Esophagus mucosa (tissue), 1 donor: ENCODE results near the gene LHX4. TPM values are rescaled to one million over a fixed set of nuclear protein-coding genes. Genes with fewer than 3 reads are reported as not detected.

Source experiments
- ATAC-seq: fragments of 200-7000 bp; cut with Tn5 transposase; one replicate; pipeline ENCODE4 v1.9.1; 2020
- total RNA-seq: library from RNA; stranded (reverse); gene quantifications from one replicate; pipeline ENCODE4 v1.2.4, GENCODE V29; 2023
- donor health status: DM: yes; HTN: yes; CAD: no.

The LHX4 gene
- total RNA-seq, 1 donor from 2014 or later, result 0.08 TPM

DNA sequence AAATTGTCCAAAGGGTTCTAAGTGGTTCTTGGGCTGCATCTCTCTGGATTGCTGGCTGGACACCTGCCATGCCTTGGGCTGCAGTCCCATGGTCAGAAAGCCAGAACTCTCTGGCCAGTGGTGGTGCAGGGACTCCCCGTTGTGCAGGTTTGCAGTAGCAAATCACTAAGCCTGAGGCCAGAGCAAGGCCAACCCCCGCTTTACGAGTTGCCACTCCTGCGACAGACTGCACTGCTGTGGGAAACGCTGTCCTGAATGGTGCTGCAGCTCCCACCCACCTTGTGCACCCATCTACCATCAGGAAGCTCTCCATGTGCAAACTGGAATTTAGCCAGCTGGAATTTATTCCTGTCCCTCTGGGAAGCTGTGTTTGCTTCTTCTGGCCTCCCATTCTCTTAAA lies 45.7 kb downstream of the LHX4 start:
- ATAC-seq, result no peak

DNA sequence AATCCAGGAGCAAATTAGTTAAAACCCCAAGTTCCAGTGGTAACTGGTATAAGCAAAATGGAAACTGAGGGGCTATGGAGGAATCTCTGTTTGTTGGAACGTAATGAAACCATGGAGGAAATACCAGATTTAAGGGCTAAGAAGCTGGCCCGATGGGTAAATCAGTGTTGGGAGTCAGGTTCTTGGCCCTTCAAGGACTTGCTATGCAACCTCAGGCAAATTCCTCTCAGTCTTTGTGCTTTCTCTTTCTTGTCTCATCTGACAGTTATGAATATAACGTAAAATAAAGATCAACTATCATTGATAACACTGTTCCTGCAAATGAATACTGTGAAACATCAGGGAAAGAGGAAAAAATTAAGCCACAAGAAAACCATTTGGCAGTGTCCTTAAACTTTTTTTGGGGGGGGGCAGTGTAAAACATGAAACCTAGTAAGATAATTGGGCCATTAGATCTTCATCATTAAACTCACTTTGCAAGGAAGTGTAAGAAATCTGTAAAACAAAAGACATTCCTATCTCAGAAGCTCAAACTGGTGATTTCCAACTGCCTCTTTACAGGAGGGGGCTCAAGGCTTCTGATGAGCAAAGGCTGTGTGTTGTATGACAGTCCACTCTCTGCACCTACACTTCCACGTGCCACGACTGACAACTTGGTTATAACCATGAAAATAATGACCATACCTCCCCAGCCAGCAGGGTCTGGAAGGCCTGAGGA lies 47.6 kb downstream of the LHX4 start:
- ATAC-seq, result no peak

DNA sequence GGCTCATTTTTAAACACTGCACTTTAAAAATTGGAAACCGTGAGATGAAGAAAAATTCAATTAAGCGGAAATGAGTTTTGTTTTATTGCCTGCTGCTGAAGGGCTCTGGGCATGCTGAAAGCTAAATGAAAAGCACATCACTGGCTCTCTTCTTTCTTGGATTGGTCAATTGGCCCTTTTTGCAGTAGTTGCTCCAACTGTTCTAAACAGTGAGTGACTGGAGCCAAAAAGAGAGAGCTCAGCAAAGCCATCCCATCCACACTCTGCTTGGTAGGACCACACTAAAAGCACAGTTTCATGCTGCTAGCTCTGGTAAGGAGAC lies 48.1 kb downstream of the LHX4 start:
- no peak for ATAC-seq

DNA sequence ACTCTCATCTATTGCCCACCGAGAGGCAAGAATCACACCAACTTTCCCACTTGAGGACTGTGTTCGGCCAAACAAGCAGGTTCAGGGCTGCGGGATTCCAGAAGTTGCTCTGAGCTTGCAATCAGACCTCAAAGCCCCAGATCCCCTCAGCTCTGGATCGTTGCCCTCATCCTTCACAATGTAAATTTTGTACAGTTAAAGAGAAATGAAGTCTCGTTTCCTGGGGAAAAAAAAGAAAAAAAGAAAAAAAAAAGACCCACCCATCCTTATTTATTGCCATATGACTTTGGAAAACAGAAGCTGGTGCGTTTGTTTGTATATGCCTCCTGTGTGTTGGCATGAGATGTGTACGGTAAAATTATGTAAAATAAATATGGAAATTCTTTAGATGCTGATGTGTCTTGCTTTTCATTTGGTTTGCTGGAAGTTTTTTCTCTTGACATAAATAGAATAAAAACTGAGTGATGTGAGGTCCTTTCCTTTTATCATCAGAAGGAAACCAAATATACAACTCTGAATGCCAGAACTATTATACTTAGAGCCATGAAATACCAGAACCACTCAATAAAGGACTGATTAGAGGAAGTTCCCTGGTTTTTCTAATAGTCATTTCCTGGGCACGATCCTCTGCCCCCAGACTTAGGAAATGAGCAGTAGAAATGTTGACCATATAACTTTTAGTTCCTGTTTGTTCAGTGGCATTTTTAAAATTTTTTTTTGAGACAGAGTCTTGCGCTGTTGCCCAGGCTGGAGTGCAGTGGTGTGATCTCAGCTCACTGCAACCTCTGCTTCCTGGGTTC lies 48.7 kb downstream of the LHX4 start:
- ATAC-seq, result no peak

DNA sequence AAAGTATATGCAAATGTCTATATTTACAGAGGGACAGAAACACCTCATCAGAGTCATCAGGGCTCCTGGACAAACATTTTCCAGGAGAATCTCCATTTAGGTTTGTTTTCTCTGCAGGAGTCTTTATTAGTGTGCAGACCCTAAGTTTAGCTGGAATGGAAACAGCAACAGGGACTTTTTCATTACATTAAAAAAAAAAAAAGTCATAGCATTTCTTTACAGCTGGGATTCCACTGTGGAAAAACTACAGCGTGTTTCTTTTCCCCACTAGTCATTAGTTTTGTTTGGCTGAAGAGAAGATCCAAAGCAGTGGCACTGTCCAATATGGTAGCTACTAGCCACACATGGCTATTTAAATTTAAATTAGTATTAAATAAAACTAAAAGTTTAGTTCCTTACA lies 49.6 kb downstream of the LHX4 start:
- ATAC-seq, result no peak

DNA sequence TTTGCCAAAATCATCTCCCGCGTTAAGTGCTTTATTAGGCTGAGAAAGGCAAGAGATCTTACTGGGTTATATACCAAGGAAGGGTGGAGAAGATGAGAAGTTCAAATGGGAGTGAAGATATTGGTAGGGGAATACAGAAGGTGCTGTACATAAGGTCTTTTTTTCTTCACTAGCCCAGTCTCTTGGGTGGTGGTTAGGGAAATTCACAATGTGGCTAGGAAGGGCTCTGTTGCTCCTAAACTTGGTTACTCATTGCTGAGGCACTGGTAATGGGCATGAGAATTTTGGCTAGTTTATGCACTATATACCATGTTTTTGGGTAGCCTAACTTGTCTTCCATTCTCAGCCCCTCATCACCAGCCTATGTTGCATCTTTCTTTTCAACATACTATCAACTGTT lies 50.6 kb downstream of the LHX4 start:
- no peak for ATAC-seq

DNA sequence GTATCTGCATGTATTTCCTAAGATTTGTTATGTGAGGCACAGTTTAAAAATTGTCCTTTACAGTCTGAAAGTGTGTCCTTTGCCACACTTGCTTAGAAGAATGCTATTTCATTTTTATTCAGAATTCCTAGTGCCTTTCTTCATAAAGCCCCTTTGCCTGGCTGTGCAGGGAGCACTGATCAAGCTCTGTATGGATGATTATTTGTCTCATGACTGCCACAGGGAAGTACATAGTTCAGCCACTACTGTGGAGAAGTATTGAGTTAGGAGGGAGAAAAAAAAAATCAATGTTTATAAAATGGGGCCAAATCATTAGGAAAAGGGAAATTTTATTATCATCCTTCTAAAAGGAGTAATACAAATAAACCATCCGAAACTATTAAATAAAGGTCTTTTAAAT lies 51.4 kb downstream of the LHX4 start:
- no peak for ATAC-seq

DNA sequence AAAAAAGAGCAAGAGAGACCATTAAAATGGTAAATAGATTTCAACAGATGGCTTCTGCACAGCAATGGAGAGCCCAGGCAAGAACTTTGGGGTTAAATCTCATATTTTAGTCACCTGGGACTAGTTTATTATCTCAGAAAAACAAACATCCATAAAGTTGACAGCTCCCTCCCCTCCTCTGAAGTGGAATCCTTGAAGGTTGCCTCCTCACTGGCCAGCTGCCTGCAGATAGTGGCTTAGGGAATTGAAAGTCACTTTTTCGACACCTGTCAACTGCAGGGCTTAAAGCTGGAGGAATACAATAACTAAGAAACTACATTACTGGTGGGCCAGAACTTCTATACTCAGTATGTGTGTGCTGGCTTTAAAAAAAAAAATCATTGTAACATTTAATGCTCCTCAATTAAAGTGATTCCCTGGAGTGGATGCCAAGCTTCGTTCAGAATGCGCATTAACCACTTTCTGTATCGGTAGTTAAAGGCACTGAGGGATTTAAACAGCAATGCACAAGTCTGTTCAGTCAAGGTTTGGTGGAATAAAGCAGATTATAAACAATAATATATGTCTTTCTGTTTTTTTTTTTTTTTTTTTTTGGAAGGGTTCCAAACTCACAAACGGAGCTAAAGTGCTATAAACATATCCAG lies 52.5 kb downstream of the LHX4 start:
- no peak for ATAC-seq

DNA sequence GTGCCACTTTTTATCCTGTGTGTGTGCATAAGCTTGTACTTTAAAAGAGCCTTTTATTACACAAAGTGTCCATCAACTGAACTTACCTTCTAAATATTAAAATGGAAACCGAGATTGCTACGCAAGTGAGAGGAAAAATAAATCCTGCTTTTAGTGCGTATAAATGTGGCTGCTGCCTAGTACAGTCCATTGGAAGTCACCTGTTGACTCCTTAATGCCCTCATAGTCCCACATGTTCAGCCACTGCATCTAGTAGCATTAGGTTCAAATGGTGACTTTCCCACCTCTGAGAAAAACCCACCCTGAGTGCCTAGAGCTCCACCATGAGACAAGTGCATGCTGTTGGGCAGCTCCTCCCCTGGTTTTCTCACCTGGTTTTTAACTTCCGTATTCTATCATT lies 53.0 kb downstream of the LHX4 start:
- no peak for ATAC-seq

DNA sequence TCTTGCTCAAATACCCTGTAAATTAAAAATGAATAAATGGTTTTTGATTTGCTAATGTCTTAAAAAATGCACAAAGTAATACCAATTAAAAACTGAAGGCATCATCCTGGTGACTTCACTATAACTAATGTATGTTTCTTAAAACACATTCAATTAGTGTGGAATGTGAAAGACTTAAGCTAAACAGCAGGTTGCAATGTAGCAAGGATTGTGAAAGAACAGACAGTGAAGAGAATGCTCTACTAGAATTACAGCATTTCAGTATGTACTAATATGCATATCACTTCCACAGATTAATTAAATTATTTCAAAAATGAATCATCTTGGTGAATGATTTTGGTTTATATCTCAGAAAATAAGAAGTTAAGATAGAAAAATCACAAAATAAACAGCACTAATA lies 56.4 kb downstream of the LHX4 start:
- ATAC-seq, result no peak

DNA sequence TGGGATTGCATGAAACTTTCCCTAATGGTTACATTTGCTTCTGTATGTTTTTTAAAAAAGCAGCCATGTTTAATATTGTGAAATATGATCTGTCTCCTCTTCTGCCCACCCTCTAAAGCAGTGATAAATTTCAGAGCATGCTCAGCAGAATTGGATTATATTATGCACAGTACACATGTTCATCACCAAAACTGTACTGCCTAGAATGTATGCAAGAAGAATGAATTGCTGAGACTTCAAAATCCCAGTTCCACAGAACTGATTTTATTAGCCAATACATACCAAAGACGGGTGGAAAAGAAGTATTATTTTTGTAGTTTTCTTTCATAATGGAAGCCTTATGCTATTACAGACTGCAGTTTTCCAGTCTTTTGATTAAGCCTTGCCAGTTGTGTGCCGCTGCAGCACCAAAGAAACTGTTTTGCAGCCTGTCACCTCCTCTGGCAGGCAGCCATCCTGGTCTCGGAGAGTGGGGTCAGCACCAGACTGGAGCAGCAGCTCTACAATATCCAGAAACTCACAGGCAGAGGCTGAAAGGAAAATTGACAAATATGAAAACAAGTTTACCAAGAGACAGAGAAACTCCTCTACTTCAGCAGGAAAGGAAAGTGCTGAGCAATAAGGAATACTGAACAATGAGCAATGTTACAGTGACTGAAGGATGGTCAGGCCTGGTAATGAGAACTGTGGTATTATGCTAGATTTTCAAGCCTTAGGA lies 58.1 kb downstream of the LHX4 start:
- no peak for ATAC-seq

DNA sequence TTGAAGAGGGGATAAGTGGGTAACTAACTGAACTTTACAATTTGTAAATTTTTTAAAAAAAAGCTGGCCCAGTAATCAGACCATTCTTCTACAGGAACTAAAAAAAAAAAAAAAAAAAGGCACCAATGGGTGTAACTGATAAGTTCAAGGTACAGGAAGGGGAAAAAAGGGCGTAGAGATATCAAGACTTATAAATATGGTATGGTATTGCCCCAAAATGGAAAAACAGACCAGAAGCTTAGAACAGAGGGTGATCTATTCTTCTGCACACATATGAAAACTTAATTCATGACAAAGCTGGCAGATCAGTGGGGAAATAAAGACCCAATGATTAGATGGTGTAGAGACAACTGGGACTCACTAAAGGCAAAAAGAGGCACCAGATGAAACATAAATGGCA lies 58.9 kb downstream of the LHX4 start:
- ATAC-seq, result no peak

DNA sequence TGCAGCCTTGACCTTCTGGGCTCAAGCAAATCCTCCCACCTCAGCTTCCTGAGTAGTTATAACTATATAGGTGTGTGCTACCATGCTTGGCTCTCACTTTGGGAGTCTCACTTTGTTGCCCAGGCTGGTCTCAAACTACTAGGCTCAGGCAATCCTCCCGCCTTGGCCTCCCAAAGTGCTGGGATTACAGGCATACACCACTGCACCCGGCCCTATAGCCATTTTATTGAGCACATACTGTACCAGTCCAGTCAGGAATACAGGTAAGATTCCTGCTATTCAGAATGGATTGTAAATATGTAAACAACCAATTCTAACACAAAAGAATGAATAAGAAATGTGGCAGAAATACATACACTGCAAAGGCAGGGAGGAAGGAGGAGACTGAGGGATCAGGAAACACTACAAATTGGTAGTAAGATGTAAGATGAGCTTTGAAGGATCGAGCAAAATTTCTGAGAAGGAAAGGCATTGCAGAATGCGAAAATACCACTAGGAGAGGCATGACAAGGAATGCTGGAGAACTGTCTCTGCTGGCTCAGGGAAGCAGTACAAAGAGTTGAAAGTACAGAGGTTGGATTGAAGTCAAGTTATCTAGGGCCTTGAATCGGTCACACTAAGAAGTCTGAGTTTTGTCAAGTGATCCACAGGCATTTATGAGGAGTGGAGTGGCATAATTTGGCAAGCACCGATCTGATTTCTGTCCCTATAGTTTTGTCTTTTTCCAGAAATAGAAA lies 60.4 kb downstream of the LHX4 start:
- no peak for ATAC-seq

DNA sequence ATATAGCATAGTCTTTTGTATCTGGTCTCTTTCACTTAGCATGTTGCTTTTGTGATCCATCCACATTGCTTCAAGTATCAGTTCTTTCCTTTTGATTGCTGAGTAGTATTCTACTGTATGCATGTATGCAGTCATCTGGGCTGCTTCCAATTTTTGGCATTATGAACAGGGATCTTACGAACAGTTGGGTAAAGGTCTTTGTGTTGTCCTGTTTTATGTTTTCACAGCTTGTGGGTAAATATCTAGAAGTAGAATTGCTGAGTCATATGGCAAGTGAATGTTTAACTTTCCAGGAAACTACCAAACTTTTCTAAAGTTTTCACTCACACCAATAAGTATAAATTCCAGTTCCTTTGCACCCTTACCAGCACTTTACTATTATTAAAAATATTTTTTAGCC lies 60.9 kb downstream of the LHX4 start:
- no peak for ATAC-seq

DNA sequence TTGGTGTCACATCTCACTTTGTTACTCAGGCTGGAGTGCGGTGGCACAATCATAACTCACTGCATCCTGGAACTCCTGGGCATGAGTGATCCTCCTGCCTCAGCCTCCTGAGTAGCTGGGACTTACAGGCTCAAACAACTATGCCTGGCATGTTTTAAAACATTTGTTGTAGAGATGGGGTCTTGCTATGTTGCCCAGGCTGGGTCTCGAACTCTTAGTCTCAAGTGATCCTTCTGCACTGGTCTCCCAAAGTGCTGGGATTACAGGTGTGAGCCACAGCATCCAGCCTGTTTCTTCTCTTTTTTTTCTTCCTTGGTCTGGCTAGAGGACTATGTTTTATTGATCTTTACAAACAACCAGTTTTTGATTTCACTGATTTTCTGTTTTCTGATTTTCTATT lies 64.6 kb downstream of the LHX4 start:
- no peak for ATAC-seq

DNA sequence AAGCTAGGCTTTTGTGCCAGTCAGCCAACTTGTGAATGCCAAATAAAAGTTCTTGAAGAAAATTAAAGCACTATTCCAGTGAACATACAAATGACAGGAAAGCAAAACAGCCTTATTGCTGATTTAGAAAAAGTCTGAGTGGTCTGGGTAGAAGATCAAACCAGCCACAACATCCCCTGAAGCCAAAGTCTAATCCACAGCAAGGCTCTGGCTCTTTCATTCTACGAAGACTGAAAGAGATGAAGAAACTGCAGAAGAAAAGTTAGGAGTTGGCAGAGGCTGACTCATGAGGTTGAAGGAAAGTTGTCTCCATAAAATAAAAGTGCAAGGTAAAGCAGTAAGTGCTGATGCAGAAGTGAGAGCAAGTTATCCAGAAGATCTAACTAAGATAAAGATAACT lies 65.9 kb downstream of the LHX4 start:
- ATAC-seq, result no peak

DNA sequence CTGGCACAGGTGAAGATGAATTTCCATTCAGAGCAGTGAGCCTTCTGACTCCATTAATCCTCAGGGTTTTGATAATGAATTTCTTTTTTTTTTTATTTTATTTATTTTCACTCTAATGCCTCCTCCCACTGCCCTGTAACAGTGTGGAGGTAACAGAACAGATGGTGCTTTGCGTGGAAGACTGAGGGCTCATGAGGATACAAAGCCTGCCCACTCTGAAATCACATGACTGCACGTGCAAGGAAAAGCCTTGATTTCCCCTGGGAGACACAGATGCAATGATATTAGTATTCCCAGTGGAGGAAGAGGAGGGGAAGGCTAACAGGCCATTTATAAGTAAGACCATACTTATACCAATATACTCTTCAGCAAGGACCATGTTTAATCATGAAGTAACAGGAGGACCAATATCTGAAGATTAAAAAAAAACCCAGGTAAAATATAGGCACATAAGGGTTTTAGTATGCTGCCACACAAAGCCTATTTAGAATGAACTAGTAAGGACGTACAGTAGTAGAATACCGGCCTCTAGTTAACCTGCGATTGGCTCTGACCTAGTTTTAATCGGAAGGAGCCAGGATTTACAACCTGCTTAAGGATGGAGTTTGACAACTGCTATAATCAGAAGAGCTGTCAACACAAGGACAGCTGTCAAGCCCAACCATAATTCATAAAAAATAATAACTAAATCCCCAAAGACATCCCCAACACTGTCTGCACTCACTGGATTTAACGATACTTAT lies 69.6 kb downstream of the LHX4 start:
- no peak for ATAC-seq

DNA sequence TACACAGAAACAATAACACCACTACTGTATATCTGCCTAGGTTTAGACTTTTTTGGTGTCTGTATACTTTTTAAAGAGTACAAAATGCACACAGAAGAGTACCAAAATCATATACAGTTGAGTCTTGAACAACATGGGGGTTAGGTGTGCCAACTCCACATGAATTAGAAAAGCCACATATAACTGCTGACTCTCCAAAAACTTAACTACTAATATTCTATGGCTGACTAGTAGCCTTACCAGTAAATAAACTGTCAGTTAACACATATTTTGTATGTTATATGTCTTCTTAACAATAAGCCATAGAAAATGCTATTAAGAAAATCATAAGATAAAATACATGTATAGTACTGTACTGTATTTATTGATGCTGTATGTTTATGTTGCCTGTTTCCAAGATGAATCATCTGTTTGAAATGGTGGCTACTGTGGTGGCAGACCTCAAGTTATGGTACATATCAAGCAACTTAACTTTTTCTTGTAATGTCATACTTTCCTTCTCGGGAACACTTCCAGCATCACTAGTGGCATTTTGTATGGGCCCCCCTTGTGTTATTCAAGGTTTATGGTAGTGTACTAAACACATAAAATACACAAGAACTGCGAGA lies 71.2 kb downstream of the LHX4 start:
- ATAC-seq, result no peak

DNA sequence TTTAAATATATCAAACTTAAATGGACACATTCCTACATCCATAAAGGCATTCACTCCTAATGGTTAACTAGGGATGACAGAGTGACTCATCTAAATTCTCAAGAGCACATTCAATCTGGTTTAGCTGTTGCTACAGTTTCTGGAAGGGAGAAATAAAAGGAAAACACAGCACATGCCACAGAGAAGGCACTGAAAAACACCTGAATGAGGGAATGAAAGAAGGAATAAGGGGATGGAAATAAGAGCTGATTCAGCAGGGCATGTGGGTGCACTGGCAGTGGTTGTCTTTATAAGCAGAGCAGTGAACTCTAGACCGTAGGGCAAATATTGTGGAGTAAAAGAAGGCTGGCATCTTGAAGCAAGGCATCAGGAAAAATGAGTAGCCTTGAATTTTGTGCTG lies 79.3 kb downstream of the LHX4 start:
- no peak for ATAC-seq

DNA sequence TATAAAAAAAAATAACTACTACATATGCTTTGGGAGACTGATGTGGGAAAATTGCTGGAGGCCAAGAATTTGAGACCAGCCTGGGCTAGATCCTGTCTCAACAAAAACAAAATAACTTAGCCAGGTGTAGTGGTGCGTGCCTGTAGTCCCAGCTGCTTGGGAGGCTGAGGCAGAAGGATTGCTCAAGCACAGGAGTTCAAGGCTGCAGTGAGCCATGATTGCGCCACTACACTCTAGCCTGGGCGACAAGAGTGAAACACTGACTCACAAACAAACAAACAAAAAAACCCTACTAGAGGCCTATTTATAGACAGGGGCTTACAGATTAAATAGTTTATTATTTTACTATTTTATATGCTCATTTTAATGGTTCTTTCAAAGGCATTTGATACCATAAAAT lies 80.0 kb downstream of the LHX4 start:
- no peak for ATAC-seq

DNA sequence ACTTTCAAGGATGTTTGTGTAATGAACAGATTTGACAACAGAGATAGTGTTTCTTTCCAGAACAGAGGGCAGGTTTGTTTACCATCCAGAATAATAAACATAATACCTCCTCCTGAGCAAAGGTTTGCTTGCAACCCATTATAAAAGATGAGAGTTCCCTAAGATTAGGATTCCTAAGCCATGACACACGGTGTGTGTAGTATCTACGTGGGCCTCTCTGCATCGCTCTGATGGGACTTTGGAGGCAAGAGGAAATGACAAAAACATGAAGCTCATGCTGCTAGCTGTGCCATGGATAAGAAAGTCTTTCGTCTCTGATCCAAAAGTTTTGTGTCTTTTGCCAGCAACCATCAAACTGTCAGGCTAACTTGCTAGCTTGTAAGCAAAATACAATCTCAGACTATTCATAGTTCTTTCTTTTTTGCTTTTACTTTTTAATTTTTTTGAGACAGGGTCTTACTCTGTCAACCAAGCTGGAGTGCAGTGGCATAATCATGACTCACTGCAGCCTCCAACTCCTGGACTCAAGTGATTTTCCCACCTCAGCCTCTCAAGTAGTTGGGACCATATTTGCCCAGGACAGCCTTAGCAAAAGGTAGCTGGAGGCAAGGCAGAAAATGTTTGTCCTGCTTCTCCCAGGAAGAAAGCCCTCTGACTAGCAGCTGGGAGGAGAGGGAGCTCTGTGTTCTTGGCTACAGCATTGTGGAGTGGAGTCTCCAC lies 81.1 kb downstream of the LHX4 start:
- no peak for ATAC-seq
